Activated naive CD4-positive, alpha-beta T cell treated with anti-CD3 and anti-CD28 coated beads for 36 hours (primary cell): Measurements from ENCODE around the gene LSM4. TPM values are rescaled to one million over a fixed set of nuclear protein-coding genes. Genes with fewer than 3 reads are reported as not detected.

Experiments
- CTCF ChIA-PET: fragments of 350-600 bp; sonication (Branson Sonifier 250); formaldehyde crosslinking; loops from one replicate; lab custom pipeline; 2021; ENCODE audit warnings: antibody characterized with exemption; lab: Charles Lee
- DNase-seq: peaks from one replicate; pipeline ENCODE4 v3.0.0-alpha.2; 2020
- H3K27ac Mint-ChIP-seq: one replicate; pipeline ENCODE4 v1.8.0; 2021; ENCODE audit warnings: mild to moderate bottlenecking, mixed read lengths
- H3K27me3 Mint-ChIP-seq: one replicate; pipeline ENCODE4 v1.8.0; 2021; ENCODE audit warnings: low read depth, mixed read lengths
- H3K36me3 Mint-ChIP-seq: one replicate; pipeline ENCODE4 v1.8.0; 2021; ENCODE audit warnings: low read depth, mixed read lengths
- H3K4me1 Mint-ChIP-seq: one replicate; pipeline ENCODE4 v1.8.0; 2021; ENCODE audit warnings: low read depth, mixed read lengths
- H3K4me3 Mint-ChIP-seq: one replicate; pipeline ENCODE4 v1.8.0; 2021; ENCODE audit warnings: mild to moderate bottlenecking, moderate library complexity, mixed read lengths
- H3K9me3 Mint-ChIP-seq: one replicate; pipeline ENCODE4 v1.8.0; 2021; ENCODE audit warnings: mixed read lengths
- intact Hi-C: fragments of 100-400 bp; cut with micrococcal nuclease; formaldehyde crosslinking; loops from one replicate; pipeline ENCODE4 v1.15.1; 2023
- total RNA-seq, 2 experiments: library from RNA; stranded (reverse); gene quantifications; one replicate each; pipeline ENCODE4 v1.2.3, GENCODE V29; 2021

The LSM4 gene
- total RNA-seq, 2 experiments from 2014 or later, result 439 to 451 TPM

DNA sequence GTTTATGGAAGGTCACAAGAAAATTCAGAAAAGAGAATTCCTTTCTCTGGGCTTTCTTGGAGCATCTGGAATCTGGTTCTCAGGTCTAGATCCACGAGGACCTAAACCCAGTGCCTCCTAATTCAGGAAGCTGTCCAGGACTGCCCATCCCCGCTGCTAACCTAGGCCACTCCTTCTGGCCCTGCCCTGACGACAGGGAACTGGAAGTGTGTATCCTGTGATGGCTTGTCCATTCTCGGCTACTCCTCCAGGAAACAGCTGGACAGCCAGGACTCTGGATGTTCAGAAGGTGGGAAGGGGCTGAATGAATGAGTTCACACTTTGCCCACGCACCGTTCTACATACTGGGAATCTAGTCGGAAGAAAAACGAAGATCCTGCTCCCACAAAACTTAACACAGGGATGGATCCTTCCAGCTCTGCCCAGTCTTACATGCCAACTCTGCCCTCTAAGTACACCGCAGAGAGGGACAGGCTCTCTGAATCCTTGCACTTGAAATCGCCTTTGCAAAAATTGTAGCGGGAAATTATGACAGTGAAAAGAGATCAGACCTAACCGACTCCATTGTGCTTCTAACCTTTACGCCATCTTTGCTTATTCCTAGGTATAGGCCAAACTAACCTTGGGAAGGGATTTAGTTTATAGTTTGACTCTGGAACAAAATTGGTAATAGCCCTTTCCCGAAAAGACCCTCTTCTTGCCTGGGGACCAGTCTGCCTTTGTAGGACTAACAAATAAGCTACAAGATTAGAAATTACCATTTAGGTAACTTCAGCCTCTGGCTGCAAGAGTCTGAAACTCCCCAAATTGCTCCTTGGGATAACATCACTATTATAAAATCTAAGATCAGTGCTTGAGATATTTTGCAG lies 1.8 kb downstream of the LSM4 start:
- CTCF ChIA-PET, result interaction anchor here (0.6 to 3.8 kb wide), 12 partner anchors 8 to 195 kb away, joined by 3 to 151 read pairs (median 4); partner anchors contain the start of gene JUND
- DNase-seq, result no peak
- Mint-ChIP-seq H3K27me3 (no peaks in the 10 kb centered on the region), H3K9me3 (no peaks in the 10 kb centered on the region), H3K36me3 (peaks cover 34% of the 10 kb centered on the region), H3K4me3 (peak overlapping the region; percentile 93), H3K4me1 (peaks cover 57% of the 10 kb centered on the region), H3K27ac (peak overlapping the region; percentile 98)
- intact Hi-C loops, result no loop called here

DNA sequence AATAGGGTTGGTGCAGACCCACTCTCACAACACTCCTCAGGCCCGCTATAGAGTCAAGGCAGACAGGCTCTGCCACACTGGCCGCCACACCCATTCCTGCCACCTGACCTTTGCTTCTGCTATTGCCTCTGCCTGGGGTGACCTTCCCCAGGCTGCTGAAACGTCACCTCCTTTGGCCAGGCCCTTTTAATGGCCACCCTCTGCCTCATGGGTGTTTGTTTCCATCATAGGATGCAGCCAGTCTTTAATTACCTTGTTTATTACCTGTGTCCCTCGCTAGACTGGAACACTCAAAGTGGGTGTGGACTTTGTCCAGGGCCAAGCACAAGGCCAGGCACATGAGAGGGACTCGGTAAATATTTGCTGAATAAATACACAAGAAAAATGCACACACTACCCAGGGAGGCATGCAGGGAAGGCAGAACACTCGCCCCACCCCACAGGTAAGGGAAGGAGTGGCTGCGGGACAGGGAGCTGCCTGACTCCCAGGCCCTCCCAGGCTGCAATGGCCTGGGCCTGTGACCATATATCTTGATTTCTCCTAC lies 3.2 kb downstream of the LSM4 start:
- H3K9me3 Mint-ChIP-seq, result no peaks in the 10 kb centered on the region

GRCh38 chr19:18317961-18318800 lies 4.7 kb downstream of the LSM4 start:
- H3K4me1 Mint-ChIP-seq, result peaks cover 56% of the 10 kb centered on the region
- intact Hi-C loops, result loop anchor here (1.0 kb wide), 2 partner anchors 14 to 28 kb away; no protein-coding TSS in a partner anchor
- peaks cover 53% of the 10 kb centered on the region for H3K36me3 Mint-ChIP-seq
- H3K27me3 Mint-ChIP-seq, result no peaks in the 10 kb centered on the region
- CTCF ChIA-PET, result interaction anchor here (1.0 to 4.8 kb wide), 6 partner anchors 10 to 46 kb away, joined by 3 to 60 read pairs (median 10); partner anchors contain the start of gene JUND
- no peaks in the 10 kb centered on the region for H3K9me3 Mint-ChIP-seq
- peak overlapping the region; percentile 98 for H3K27ac Mint-ChIP-seq
- peak; percentile 62 for DNase-seq
- peak overlapping the region; percentile 64 for H3K4me3 Mint-ChIP-seq

More for the DNA sequence above, 3.2 kb downstream of the LSM4 start:
- H3K4me1 Mint-ChIP-seq, result peaks cover 63% of the 10 kb centered on the region
- CTCF ChIA-PET, result interaction anchor here (0.6 to 4.8 kb wide), 7 partner anchors 9 to 47 kb away, joined by 4 to 151 read pairs (median 12); partner anchors contain the start of gene JUND
- no peaks in the 10 kb centered on the region for H3K27me3 Mint-ChIP-seq
- H3K27ac Mint-ChIP-seq, result peak overlapping the region; percentile 98
- intact Hi-C loops, result no loop called here
- peak overlapping the region; percentile 42 for H3K4me3 Mint-ChIP-seq
- DNase-seq, result no peak
- peaks cover 46% of the 10 kb centered on the region for H3K36me3 Mint-ChIP-seq

- Mint-ChIP-seq H3K4me3 (no peak overlapping the region), H3K27ac (no peak overlapping the region)
- intact Hi-C loops, result no loop called here
Observed at GRCh38 chr19:18313398-18313797, 9.5 kb downstream of the LSM4 start.

DNA sequence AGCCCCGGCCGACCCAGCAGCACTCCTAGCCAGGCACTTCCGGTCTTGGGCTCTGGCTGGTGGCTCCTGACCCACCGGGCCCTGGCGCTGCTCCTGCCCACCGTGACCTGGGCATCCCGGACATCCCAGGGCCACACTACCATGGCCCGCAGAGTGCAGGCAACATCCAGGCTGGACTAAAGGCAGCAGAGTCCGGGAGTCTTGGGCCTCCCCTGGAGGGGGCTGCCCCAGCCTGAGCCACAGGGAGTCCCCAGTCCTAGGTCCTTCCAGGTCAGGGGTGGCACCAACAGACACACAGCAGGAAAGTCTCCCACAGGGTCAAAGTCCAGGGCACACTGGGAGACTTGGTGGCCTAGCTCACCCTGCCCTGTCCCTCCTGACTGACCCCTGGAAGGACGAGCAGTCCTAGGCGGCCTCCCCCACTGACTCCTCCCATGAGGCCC lies 10.8 kb downstream of the LSM4 start:
- CTCF ChIA-PET, result interaction anchor here (2.3 to 2.5 kb wide), 2 partner anchors 9 to 33 kb away, joined by 8 to 13 read pairs; no protein-coding TSS in a partner anchor
- peaks cover 21% of the 10 kb centered on the region for H3K4me1 Mint-ChIP-seq
- no peak overlapping the region for H3K4me3 Mint-ChIP-seq
- peaks cover 33% of the 10 kb centered on the region for H3K36me3 Mint-ChIP-seq
- no peaks in the 10 kb centered on the region for H3K27me3 Mint-ChIP-seq
- intact Hi-C loops, result no loop called here
- DNase-seq, result no peak
- H3K27ac Mint-ChIP-seq, result no peak overlapping the region
- H3K9me3 Mint-ChIP-seq, result no peaks in the 10 kb centered on the region

More at GRCh38 chr19:18313398-18313797, 9.5 kb downstream of the LSM4 start:
- Mint-ChIP-seq H3K36me3 (peaks cover 27% of the 10 kb centered on the region), H3K9me3 (no peaks in the 10 kb centered on the region), H3K27me3 (no peaks in the 10 kb centered on the region), H3K4me1 (peaks cover 27% of the 10 kb centered on the region)
- CTCF ChIA-PET, result interaction anchor here (2.5 kb wide), 1 partner anchor 34 kb away, joined by 13 read pairs; no protein-coding TSS in a partner anchor
- no peak for DNase-seq

DNA sequence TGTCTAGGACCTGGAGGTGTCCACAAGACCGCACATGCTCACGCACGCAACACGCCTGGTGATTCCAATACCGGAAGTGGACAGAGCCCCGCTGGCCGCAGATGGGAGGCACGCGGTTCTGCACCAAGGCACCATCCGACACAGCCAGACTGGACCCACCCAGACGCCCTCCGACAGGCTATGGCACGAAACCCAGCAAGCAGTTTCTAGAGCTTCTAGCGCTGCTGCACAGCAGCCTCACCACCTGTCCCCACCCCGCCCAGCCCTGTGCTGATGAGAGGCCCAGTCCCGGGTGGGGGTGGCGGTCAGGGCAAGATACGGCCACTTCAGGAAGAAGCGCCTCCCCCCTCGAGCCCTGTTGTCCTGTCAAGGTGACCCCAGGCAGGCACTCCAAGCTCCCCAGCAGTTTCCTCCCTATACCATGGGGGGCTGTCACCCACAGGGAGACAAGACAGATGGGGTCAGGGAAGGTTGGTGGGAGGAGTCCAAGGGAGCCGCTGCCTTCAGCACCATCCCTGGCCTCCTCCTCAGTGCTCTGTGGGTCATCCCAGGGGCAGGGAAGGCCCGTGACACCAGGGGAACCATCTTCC lies 11.3 kb downstream of the LSM4 start:
- DNase-seq, result no peak
- Mint-ChIP-seq H3K4me3 (no peak overlapping the region), H3K27ac (no peak overlapping the region), H3K9me3 (no peaks in the 10 kb centered on the region), H3K27me3 (no peaks in the 10 kb centered on the region), H3K4me1 (peaks cover 27% of the 10 kb centered on the region), H3K36me3 (peaks cover 38% of the 10 kb centered on the region)
- intact Hi-C loops, result no loop called here
- CTCF ChIA-PET, result interaction anchor here (2.3 kb wide), 1 partner anchor 9 kb away, joined by 8 read pairs; no protein-coding TSS in a partner anchor

DNA sequence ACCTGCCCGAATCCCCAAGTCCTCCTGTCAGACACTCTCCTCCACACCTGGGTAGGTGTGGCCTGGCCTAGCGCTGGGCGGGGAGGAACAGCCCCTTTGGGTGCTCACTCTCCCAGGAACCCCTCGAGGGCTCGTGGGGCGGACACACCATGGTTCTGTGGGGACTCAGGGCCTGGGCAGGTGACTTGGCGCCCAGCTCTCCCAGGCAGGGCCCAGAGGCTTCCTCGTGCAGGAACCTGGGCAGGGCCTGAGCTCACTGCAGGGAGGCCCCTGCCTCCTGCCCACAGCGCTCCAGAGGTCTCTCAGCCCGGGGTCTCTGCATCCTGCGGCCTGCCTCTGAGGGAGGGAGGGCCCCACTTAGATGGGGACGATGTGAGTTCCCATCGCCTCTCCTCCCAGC lies 11.9 kb downstream of the LSM4 start:
- no peaks in the 10 kb centered on the region for H3K27me3 Mint-ChIP-seq
- no peak for DNase-seq
- H3K9me3 Mint-ChIP-seq, result no peaks in the 10 kb centered on the region
- peaks cover 31% of the 10 kb centered on the region for H3K4me1 Mint-ChIP-seq
- no peak overlapping the region for H3K4me3 Mint-ChIP-seq
- peak overlapping the region; percentile 53 for H3K27ac Mint-ChIP-seq
- CTCF ChIA-PET, result interaction anchor here (2.3 kb wide), 1 partner anchor 10 kb away, joined by 8 read pairs; no protein-coding TSS in a partner anchor
- peaks cover 37% of the 10 kb centered on the region for H3K36me3 Mint-ChIP-seq
- intact Hi-C loops, result no loop called here

DNA sequence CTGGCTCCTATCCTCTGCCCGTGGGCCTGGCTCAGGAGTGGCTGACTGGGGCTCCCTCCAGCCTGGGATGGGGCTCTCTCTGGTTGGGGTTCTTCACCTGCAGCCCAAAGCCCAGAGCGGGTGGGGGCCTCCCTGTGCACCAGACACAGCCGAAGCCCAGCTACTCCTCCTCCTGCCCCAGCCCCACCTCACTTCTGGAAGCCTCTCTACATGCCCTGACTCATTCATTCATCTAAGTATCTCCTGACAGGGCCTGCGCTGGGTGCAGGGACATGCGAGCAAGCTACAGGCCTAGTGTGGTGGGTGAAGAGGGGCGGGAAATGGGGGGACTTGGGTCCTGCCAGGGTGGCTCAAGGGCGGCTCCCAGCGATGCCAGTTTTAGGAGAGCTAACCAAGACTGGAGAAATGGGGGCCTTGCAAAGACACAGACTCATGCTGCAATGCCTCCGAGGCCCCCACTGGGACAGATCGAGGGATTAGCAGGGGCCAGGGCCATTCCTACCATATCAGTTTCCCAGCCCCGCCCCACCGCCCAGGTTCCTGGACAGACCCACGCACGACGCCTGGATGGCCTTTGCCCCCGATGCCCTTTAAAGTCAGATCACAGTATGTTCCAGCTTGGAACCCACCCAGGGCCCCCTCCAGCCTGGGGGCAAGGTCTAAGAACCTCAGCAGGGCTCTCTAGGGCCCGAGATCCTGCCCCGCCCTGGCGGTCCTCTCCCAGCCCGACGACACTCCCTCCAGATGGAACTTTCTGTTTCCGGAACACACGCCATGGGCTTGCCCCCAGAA lies 12.6 kb downstream of the LSM4 start:
- Mint-ChIP-seq H3K4me1 (peaks cover 34% of the 10 kb centered on the region), H3K27ac (peak overlapping the region; percentile 53), H3K9me3 (no peaks in the 10 kb centered on the region), H3K4me3 (no peak overlapping the region), H3K27me3 (no peaks in the 10 kb centered on the region), H3K36me3 (peaks cover 34% of the 10 kb centered on the region)
- CTCF ChIA-PET, result interaction anchor here (0.6 to 2.3 kb wide), 2 partner anchors 11 to 34 kb away, joined by 3 to 8 read pairs; no protein-coding TSS in a partner anchor
- no peak for DNase-seq
- intact Hi-C loops, result no loop called here

DNA sequence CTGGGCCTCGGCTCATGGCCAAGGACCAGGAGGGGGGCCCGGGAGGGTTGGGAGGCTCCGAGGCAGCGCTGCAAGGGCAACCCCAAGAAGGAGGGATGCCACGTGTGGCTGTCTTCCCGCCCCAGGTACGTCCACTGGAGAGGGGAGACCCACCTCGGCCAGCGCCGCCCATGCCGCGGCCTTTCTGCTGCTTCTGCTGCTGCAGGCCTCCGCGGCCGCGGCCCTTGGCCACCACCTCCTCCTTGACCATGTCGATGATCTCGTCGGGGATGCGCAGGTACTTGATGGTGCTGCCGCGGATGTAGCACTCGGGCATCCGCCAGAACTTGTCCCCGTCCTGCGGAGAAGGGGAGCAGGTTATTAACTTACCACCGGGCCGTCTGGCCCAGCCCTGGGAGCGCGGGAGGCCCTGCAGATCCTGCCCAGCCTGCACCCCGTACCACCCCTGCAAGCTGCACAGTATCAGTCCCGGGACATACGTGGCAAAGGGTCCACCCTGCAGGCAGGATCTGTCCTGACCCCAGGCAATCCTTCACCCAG lies 13.3 kb downstream of the LSM4 start:
- no peak overlapping the region for H3K4me3 Mint-ChIP-seq
- CTCF ChIA-PET, result interaction anchor here (0.6 to 2.3 kb wide), 3 partner anchors 11 to 34 kb away, joined by 3 to 8 read pairs (median 6); no protein-coding TSS in a partner anchor
- intact Hi-C loops, result no loop called here

GRCh38 chr19:18308948-18309325 lies 13.9 kb downstream of the LSM4 start:
- no peak overlapping the region for H3K27ac Mint-ChIP-seq
- CTCF ChIA-PET, result interaction anchor here (0.7 to 1.9 kb wide), 2 partner anchors 13 to 30 kb away, joined by 3 to 6 read pairs; no protein-coding TSS in a partner anchor
- H3K4me1 Mint-ChIP-seq, result peaks cover 38% of the 10 kb centered on the region
- peaks cover 23% of the 10 kb centered on the region for H3K36me3 Mint-ChIP-seq
- no peaks in the 10 kb centered on the region for H3K27me3 Mint-ChIP-seq
- H3K4me3 Mint-ChIP-seq, result no peak overlapping the region
- intact Hi-C loops, result no loop called here
- no peaks in the 10 kb centered on the region for H3K9me3 Mint-ChIP-seq
- no peak for DNase-seq

More for the DNA sequence above, 13.3 kb downstream of the LSM4 start:
- H3K36me3 Mint-ChIP-seq, result peaks cover 28% of the 10 kb centered on the region
- no peaks in the 10 kb centered on the region for H3K27me3 Mint-ChIP-seq
- H3K27ac Mint-ChIP-seq, result no peak overlapping the region
- DNase-seq, result no peak
- H3K9me3 Mint-ChIP-seq, result no peaks in the 10 kb centered on the region
- H3K4me1 Mint-ChIP-seq, result peaks cover 40% of the 10 kb centered on the region
